ENCODE results near the gene LPAR1.
"Not testable (repeated sequence)": the region's sequence is repeated elsewhere in the genome, so short reads cannot be mapped to it uniquely, and the experiment has no call there.

The LPAR1 gene

GRCh38 chr9:111056538-111056937, 18.3 kb upstream of the LPAR1 start:
- peaks cover 6 to 11% of the 10 kb centered on the region in 2 donors for H3K9me3 Mint-ChIP-seq
- H3K27ac Mint-ChIP-seq = no peak overlapping the region
- DNase-seq (no peak), ATAC-seq (replicated peaks) (no peak)
- H3K4me3 Mint-ChIP-seq = no peak overlapping the region
- H3K27me3 Mint-ChIP-seq = no peaks in the 10 kb centered on the region
- no peaks in the 10 kb centered on the region for H3K36me3 Mint-ChIP-seq (ENCODE audit: insufficient read depth)
- H3K4me1 Mint-ChIP-seq (ENCODE audit: low read depth in 2 of 2) = no peaks in the 10 kb centered on the region

DNA sequence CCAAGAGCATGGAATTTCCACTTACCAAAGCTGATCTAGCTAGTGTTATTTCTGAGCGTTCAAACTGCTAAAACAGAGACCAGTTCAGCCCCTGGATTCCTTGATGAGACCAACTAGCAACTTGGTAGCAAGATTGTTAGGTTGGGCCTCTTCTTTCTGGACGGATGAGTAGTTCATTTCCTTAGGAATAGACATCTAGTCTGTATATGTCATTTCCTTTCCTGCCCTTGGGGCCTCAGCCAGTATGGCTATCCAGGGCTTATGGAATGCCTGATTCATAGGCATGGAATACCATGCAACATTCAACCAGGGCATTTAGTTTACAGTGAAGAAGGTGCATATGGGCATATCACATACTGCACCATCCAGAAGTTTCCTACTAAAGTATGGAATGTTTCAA, 14.5 kb upstream of the LPAR1 start:
- no peaks in the 10 kb centered on the region for H3K4me1 Mint-ChIP-seq (ENCODE audit: low read depth in 2 of 2)
- no peak overlapping the region for H3K27ac Mint-ChIP-seq
- DNase-seq = no peak
- no peaks in the 10 kb centered on the region for H3K27me3 Mint-ChIP-seq
- no peaks in the 10 kb centered on the region for H3K36me3 Mint-ChIP-seq (ENCODE audit: insufficient read depth)
- H3K4me3 Mint-ChIP-seq = no peak overlapping the region
- ATAC-seq (replicated peaks) = no peak
- H3K9me3 Mint-ChIP-seq = no peaks in the 10 kb centered on the region

DNA sequence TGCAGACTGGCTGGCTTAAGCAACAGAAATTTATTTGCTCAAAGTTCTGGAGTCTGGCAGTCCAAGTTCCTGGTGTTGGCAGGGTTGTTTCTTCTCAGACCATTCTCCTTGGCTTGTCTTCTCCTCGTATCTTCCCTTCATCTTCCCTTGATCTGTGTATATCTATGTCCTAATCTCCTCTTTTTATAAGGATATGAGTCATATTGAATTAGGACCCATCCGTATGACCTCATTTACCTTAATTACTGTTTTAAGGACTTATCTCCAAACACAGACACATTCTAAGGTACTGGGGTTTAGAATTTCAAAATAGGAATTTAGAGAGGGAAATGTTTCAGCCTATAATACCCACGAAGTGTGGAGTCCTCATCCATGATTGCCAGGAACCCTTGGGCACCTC, 13.1 kb upstream of the LPAR1 start:
- no peak for DNase-seq
- Mint-ChIP-seq H3K4me3 (no peak overlapping the region), H3K27ac (no peak overlapping the region)

GRCh38 chr9:111050819-111051218, 12.5 kb upstream of the LPAR1 start:
- Mint-ChIP-seq H3K4me3 (no peak overlapping the region), H3K36me3 (ENCODE audit: insufficient read depth) (no peaks in the 10 kb centered on the region)
- no peak for ATAC-seq (replicated peaks)

More for the DNA sequence above, 13.1 kb upstream of the LPAR1 start:
- H3K36me3 Mint-ChIP-seq (ENCODE audit: insufficient read depth) = no peaks in the 10 kb centered on the region
- no peaks in the 10 kb centered on the region for H3K9me3 Mint-ChIP-seq
- H3K4me1 Mint-ChIP-seq (ENCODE audit: low read depth in 2 of 2) = no peaks in the 10 kb centered on the region
- ATAC-seq (replicated peaks) = no peak
- no peaks in the 10 kb centered on the region for H3K27me3 Mint-ChIP-seq

DNA sequence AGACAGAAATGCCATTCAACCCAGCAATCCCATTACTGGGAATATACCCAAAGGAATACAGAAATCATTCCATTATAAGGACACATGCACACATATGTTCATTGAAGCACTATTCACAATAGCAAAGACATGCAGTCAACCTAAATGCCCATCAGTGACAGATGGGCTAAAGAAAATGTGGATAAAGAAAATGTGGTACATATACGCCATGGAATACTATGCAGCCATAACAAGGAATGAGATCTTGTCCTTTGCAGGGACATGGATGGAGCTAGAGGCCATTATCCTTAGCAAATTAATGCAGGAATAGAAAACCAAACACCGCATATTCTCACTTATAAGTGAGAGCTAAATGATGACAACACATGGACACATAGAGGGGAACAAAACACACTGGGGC, 9.0 kb upstream of the LPAR1 start:
- H3K27me3 Mint-ChIP-seq = not testable (repeated sequence)

More at GRCh38 chr9:111050819-111051218, 12.5 kb upstream of the LPAR1 start:
- no peaks in the 10 kb centered on the region for H3K27me3 Mint-ChIP-seq
- no peak for DNase-seq
- no peak overlapping the region for H3K27ac Mint-ChIP-seq
- no peaks in the 10 kb centered on the region for H3K9me3 Mint-ChIP-seq
- H3K4me1 Mint-ChIP-seq (ENCODE audit: low read depth in 2 of 2) = no peaks in the 10 kb centered on the region

DNA sequence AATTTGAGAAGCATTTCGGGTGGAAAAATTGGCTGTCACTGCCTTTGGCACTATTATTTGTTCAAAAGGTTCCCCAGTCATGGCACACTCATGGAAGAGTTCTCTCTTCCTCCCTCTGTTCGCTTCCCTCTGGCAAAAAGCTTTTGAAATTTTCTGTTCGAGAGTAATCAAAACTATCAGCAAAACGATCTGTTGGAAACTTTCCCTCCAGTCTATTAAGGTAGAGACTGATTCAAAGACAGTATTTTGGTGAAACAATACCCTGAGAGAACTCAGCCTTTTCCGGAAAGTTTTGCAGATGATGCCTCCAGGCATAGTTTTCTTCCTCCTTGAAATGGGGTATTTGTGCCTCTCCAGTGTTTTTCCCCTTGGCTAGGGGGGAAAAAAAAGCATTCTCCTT, 3.6 kb upstream of the LPAR1 start:
- H3K27ac Mint-ChIP-seq = no peak overlapping the region
- H3K4me3 Mint-ChIP-seq = no peak overlapping the region
- peaks cover 4 to 6% of the 10 kb centered on the region in 2 donors for H3K4me1 Mint-ChIP-seq (ENCODE audit: low read depth in 2 of 2)
- H3K9me3 Mint-ChIP-seq = peaks cover 0 to 2% of the 10 kb centered on the region in 2 donors
- H3K36me3 Mint-ChIP-seq (ENCODE audit: insufficient read depth) = no peaks in the 10 kb centered on the region
- H3K27me3 Mint-ChIP-seq = peaks cover 14 to 19% of the 10 kb centered on the region in 2 donors
- ATAC-seq (replicated peaks) (no peak), DNase-seq (no peak)

More for the DNA sequence above, 9.0 kb upstream of the LPAR1 start:
- H3K36me3 Mint-ChIP-seq (ENCODE audit: insufficient read depth); H3K4me3 Mint-ChIP-seq; DNase-seq; H3K9me3 Mint-ChIP-seq; H3K4me1 Mint-ChIP-seq (ENCODE audit: low read depth in 2 of 2); ATAC-seq (replicated peaks); H3K27ac Mint-ChIP-seq: not testable (repeated sequence)

GRCh38 chr9:111040494-111040893, 2.2 kb upstream of the LPAR1 start:
- H3K27ac Mint-ChIP-seq = no peak overlapping the region
- H3K4me3 Mint-ChIP-seq = no peak overlapping the region
- peaks cover 0 to 2% of the 10 kb centered on the region in 2 donors for H3K9me3 Mint-ChIP-seq
- H3K4me1 Mint-ChIP-seq (ENCODE audit: low read depth in 2 of 2) = peaks cover 4 to 6% of the 10 kb centered on the region in 2 donors
- DNase-seq (no peak), ATAC-seq (replicated peaks) (no peak)
- peaks cover 21 to 33% of the 10 kb centered on the region in 2 donors for H3K27me3 Mint-ChIP-seq
- H3K36me3 Mint-ChIP-seq (ENCODE audit: insufficient read depth) = no peaks in the 10 kb centered on the region

- H3K27ac Mint-ChIP-seq = no peak overlapping the region
- H3K27me3 Mint-ChIP-seq = peaks cover 21 to 44% of the 10 kb centered on the region in 2 donors
- no peak for ATAC-seq (replicated peaks)
- peaks cover 0 to 2% of the 10 kb centered on the region in 2 donors for H3K9me3 Mint-ChIP-seq
- H3K4me1 Mint-ChIP-seq (ENCODE audit: low read depth in 2 of 2) = peaks cover 4 to 6% of the 10 kb centered on the region in 2 donors
- no peaks in the 10 kb centered on the region for H3K36me3 Mint-ChIP-seq (ENCODE audit: insufficient read depth)
- H3K4me3 Mint-ChIP-seq = no peak overlapping the region
- DNase-seq = no peak
Measured at GRCh38 chr9:111039231-111039906, 1.1 kb upstream of the LPAR1 start.

GRCh38 chr9:111037708-111038330, 451 bp downstream of the LPAR1 start:
- Mint-ChIP-seq H3K27ac (no peak overlapping the region), H3K4me3 (no peak overlapping the region), H3K9me3 (peaks cover 0 to 2% of the 10 kb centered on the region in 2 donors), H3K4me1 (ENCODE audit: low read depth in 2 of 2) (peaks cover 4 to 6% of the 10 kb centered on the region in 2 donors), H3K27me3 (peaks cover 21 to 51% of the 10 kb centered on the region in 2 donors), H3K36me3 (ENCODE audit: insufficient read depth) (no peaks in the 10 kb centered on the region)
- ATAC-seq (replicated peaks) (no peak), DNase-seq (no peak)

DNA sequence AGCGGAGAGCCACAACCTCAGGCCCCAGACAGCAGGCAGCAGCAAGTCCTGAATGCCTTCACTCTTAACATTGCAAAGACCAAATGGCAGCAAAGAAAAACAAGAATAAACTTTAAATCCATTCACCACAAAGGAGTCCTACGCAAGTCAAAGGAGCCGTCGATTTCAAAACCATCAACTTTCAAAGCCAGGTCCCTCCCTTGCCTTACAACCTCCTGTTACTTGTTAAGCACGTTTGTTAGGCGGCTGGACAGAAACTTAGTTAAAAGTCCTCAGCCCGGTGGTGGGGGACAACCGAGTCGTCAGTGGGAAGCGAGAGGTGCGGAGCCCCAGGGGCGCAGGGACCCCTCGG, 938 bp downstream of the LPAR1 start:
- peak overlapping the region in 1 of 2 donors; percentile 31 for H3K4me3 Mint-ChIP-seq
- no peak for ATAC-seq (replicated peaks)
- H3K27me3 Mint-ChIP-seq = peaks cover 21 to 51% of the 10 kb centered on the region in 2 donors
- peaks cover 4 to 6% of the 10 kb centered on the region in 2 donors for H3K4me1 Mint-ChIP-seq (ENCODE audit: low read depth in 2 of 2)
- H3K9me3 Mint-ChIP-seq = peaks cover 0 to 2% of the 10 kb centered on the region in 2 donors
- H3K27ac Mint-ChIP-seq = no peak overlapping the region
- DNase-seq = no peak
- no peaks in the 10 kb centered on the region for H3K36me3 Mint-ChIP-seq (ENCODE audit: insufficient read depth)

DNA sequence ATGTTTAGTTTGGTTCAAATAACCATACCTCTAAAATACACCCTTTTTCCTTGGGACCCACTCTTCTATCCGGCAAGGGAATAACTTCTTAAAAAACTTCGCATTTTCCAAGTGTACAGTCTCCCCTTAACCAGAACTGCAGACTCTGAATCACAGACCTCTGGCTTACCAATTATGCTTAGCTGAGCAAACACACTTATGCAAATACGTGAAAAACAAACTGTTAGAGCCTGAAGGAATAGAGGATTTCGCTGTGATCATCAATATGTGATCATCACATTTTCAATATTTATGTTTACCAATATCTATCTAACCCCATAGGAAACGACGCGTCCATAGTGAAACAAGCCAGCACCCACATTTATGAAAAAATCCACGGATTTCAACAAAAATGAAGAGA, 1.3 kb downstream of the LPAR1 start:
- no peaks in the 10 kb centered on the region for H3K36me3 Mint-ChIP-seq (ENCODE audit: insufficient read depth)
- no peak for ATAC-seq (replicated peaks)
- peaks cover 4 to 6% of the 10 kb centered on the region in 2 donors for H3K4me1 Mint-ChIP-seq (ENCODE audit: low read depth in 2 of 2)
- DNase-seq = no peak
- peaks cover 21 to 51% of the 10 kb centered on the region in 2 donors for H3K27me3 Mint-ChIP-seq
- no peak overlapping the region for H3K27ac Mint-ChIP-seq
- H3K9me3 Mint-ChIP-seq = peaks cover 0 to 2% of the 10 kb centered on the region in 2 donors
- H3K4me3 Mint-ChIP-seq = peak overlapping the region in 1 of 2 donors; percentile 31

DNA sequence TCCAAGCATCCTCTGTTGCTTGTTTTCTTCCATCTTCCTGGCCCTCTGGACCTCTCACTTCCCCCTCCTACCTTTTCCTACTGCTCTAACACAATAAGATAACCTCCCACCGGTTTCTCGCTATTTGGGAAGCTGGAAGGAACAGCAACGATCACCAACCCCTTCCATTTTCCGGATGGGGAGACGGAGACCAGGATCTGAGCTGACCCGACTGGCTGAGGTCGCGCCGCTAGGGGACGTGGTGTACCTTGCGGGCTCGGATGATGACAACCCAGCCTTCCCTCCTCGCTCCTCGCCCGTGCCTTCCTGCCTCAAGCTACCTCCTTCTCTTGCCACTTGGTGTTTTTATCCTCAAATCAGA, 1.9 kb downstream of the LPAR1 start:
- no peaks in the 10 kb centered on the region for H3K36me3 Mint-ChIP-seq (ENCODE audit: insufficient read depth)
- peaks cover 0 to 2% of the 10 kb centered on the region in 2 donors for H3K9me3 Mint-ChIP-seq
- peaks cover 4 to 6% of the 10 kb centered on the region in 2 donors for H3K4me1 Mint-ChIP-seq (ENCODE audit: low read depth in 2 of 2)
- no peak for DNase-seq
- peaks cover 21 to 51% of the 10 kb centered on the region in 2 donors for H3K27me3 Mint-ChIP-seq
- H3K27ac Mint-ChIP-seq = no peak overlapping the region
- H3K4me3 Mint-ChIP-seq = no peak overlapping the region
- ATAC-seq (replicated peaks) = no peak

DNA sequence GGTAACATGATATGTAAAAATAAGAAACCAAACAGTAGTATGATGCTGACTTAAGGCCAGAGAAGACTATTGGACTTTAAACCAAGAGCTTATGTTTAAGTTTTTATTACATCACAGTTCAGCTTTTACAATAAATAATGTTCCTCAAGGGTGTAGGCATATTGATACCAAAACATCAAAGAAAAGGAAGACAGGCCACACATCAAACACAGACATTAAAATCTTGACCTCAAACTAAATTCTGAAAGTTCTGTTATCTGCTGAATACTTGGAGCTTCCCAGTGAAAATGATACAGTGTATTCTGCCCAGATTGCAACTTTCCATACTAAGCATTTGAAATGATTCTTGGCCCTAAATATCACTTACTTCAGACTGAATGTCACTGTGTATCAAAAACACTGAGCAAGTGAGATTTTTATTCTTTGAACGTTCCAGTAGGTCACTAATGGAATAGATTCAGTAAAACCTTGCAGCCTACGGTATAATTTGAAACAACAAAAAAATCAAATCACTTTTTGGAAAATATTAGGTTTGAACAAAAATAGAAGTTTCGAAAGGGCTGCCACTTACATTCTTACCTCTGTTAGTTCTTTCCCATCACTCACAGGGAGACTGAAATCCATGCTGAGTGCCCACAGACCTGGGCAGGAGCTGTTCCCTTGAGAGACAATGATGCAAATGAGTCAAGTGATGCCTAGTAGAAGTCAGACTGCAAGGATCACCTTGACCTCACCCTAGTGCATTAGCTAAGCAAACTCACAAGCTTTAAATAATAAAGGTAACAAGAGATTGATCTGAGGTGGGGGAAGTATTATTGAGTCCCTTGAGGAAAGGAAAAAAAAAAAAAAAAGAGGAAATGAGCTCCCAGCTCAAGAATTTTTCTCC, 2.5 kb downstream of the LPAR1 start:
- Mint-ChIP-seq H3K4me1 (ENCODE audit: low read depth in 2 of 2) (peaks cover 4 to 6% of the 10 kb centered on the region in 2 donors), H3K27me3 (peaks cover 21 to 51% of the 10 kb centered on the region in 2 donors), H3K9me3 (peaks cover 0 to 2% of the 10 kb centered on the region in 2 donors), H3K27ac (no peak overlapping the region), H3K4me3 (no peak overlapping the region), H3K36me3 (ENCODE audit: insufficient read depth) (no peaks in the 10 kb centered on the region)
- DNase-seq (no peak), ATAC-seq (replicated peaks) (no peak)

Measured in effector memory CD8-positive, alpha-beta T cell (primary cell).